Measurements from ENCODE around the gene GSAP.

- TF ChIP-seq CTCF (IDR thresholded peaks at IDR 0.05; ENCODE audit: poor library complexity, severe bottlenecking) (no peak), POLR2AphosphoS5 (IDR thresholded peaks at IDR 0.05) (no peak), RAD21 (conservative IDR thresholded peaks at IDR 0.05) (no peak), REST (IDR thresholded peaks at IDR 0.05; ENCODE audit: borderline replicate concordance) (no peak), EZH2 (IDR thresholded peaks at IDR 0.05; ENCODE audit: borderline replicate concordance, insufficient read depth, low read length, poor library complexity, severe bottlenecking) (no peak), EP300 (conservative IDR thresholded peaks at IDR 0.05; ENCODE audit: poor library complexity, severe bottlenecking) (no peak), MXI1 (conservative IDR thresholded peaks at IDR 0.05; ENCODE audit: poor library complexity, severe bottlenecking) (no peak)
Observed at GRCh38 chr7:77362905-77363304, 53.2 kb downstream of the GSAP start.
